ENCODE results near the gene APLP2. TPM values are rescaled to one million over a fixed set of nuclear protein-coding genes. Genes with fewer than 3 reads are reported as not detected.

The APLP2 gene
- total RNA-seq, 1 experiment from 2014 or later: 317 TPM

- H3K36me3 Mint-ChIP-seq (ENCODE audit: insufficient read depth, unreplicated experiment): peaks cover 64% of the 10 kb centered on the region
- POLR2A ChIA-PET: interaction anchor here (1.2 to 1.8 kb wide), 3 partner anchors 15 to 38 kb away, joined by 3 to 8 read pairs (median 6); no protein-coding TSS in a partner anchor
- no peaks in the 10 kb centered on the region for H3K27me3 Mint-ChIP-seq (ENCODE audit: insufficient read depth, unreplicated experiment)
- H3K9me3 Mint-ChIP-seq (ENCODE audit: unreplicated experiment): no peaks in the 10 kb centered on the region
- no peak overlapping the region for H3K4me3 Mint-ChIP-seq (ENCODE audit: unreplicated experiment)
- intact Hi-C loops (cut with micrococcal nuclease): no loop called here
- TF ChIP-seq CTCF (IDR thresholded peaks at IDR 0.05; ENCODE audit: unreplicated experiment): no peak
- DNase-seq (ENCODE audit: unreplicated experiment): no peak
- H3K27ac Mint-ChIP-seq (ENCODE audit: low read depth, unreplicated experiment): no peak overlapping the region
- CTCF ChIA-PET: interaction anchor here (0.6 to 1.5 kb wide), 3 partner anchors 23 to 105 kb away, joined by 3 to 4 read pairs (median 4); no protein-coding TSS in a partner anchor
- H3K4me1 Mint-ChIP-seq (ENCODE audit: insufficient read depth, unreplicated experiment): peaks cover 5% of the 10 kb centered on the region
- BruUV-seq (replicated peaks): no TSS peak
Measured at GRCh38 chr11:130109386-130109785, 39.7 kb downstream of the APLP2 start.

- no peak overlapping the region for H3K27ac Mint-ChIP-seq (ENCODE audit: low read depth, unreplicated experiment)
- TF ChIP-seq CTCF (IDR thresholded peaks at IDR 0.05; ENCODE audit: unreplicated experiment): no peak
- no peaks in the 10 kb centered on the region for H3K9me3 Mint-ChIP-seq (ENCODE audit: unreplicated experiment)
- peaks cover 64% of the 10 kb centered on the region for H3K36me3 Mint-ChIP-seq (ENCODE audit: insufficient read depth, unreplicated experiment)
- BruUV-seq (replicated peaks): no TSS peak
- ChIA-PET CTCF (interaction anchor here (1.5 kb wide), 1 partner anchor 29 kb away, joined by 3 read pairs; no protein-coding TSS in a partner anchor), POLR2A (interaction anchor here (1.5 to 1.8 kb wide), 2 partner anchors 21 to 39 kb away, joined by 3 to 6 read pairs; no protein-coding TSS in a partner anchor)
- no peak for DNase-seq (ENCODE audit: unreplicated experiment)
- peaks cover 5% of the 10 kb centered on the region for H3K4me1 Mint-ChIP-seq (ENCODE audit: insufficient read depth, unreplicated experiment)
- H3K27me3 Mint-ChIP-seq (ENCODE audit: insufficient read depth, unreplicated experiment): no peaks in the 10 kb centered on the region
- no peak overlapping the region for H3K4me3 Mint-ChIP-seq (ENCODE audit: unreplicated experiment)
- intact Hi-C loops (cut with micrococcal nuclease): no loop called here
Measured at GRCh38 chr11:130110339-130111108, 40.8 kb downstream of the APLP2 start.

- intact Hi-C loops (cut with micrococcal nuclease): no loop called here
- no peak overlapping the region for H3K27ac Mint-ChIP-seq (ENCODE audit: low read depth, unreplicated experiment)
- no TSS peak for BruUV-seq (replicated peaks)
- CTCF ChIA-PET: interaction anchor here (1.0 kb wide), 1 partner anchor 186 kb away, joined by 3 read pairs; no protein-coding TSS in a partner anchor
- peaks cover 63% of the 10 kb centered on the region for H3K36me3 Mint-ChIP-seq (ENCODE audit: insufficient read depth, unreplicated experiment)
- no peaks in the 10 kb centered on the region for H3K27me3 Mint-ChIP-seq (ENCODE audit: insufficient read depth, unreplicated experiment)
- H3K4me1 Mint-ChIP-seq (ENCODE audit: insufficient read depth, unreplicated experiment): no peaks in the 10 kb centered on the region
- POLR2A ChIA-PET: no interaction called here
- no peaks in the 10 kb centered on the region for H3K9me3 Mint-ChIP-seq (ENCODE audit: unreplicated experiment)
- TF ChIP-seq CTCF (IDR thresholded peaks at IDR 0.05; ENCODE audit: unreplicated experiment): no peak
- DNase-seq (ENCODE audit: unreplicated experiment): no peak
- no peak overlapping the region for H3K4me3 Mint-ChIP-seq (ENCODE audit: unreplicated experiment)
Measured at GRCh38 chr11:130112071-130112830, 42.6 kb downstream of the APLP2 start.

- H3K27ac Mint-ChIP-seq (ENCODE audit: low read depth, unreplicated experiment): peak overlapping the region; percentile 6
- no peak for DNase-seq (ENCODE audit: unreplicated experiment)
- H3K9me3 Mint-ChIP-seq (ENCODE audit: unreplicated experiment): no peaks in the 10 kb centered on the region
- TF ChIP-seq CTCF (IDR thresholded peaks at IDR 0.05; ENCODE audit: unreplicated experiment): no peak
- ChIA-PET CTCF (interaction anchor here (0.6 to 2.3 kb wide), 6 partner anchors 10 to 184 kb away, joined by 3 to 8 read pairs (median 4); no protein-coding TSS in a partner anchor), POLR2A (interaction anchor here (0.6 to 2.2 kb wide), 6 partner anchors 8 to 111 kb away, joined by 3 to 11 read pairs (median 4); partner anchors contain the start of genes APLP2 and PRDM10)
- H3K36me3 Mint-ChIP-seq (ENCODE audit: insufficient read depth, unreplicated experiment): peaks cover 62% of the 10 kb centered on the region
- no TSS peak for BruUV-seq (replicated peaks)
- intact Hi-C loops (cut with micrococcal nuclease): no loop called here
- no peak overlapping the region for H3K4me3 Mint-ChIP-seq (ENCODE audit: unreplicated experiment)
- H3K27me3 Mint-ChIP-seq (ENCODE audit: insufficient read depth, unreplicated experiment): no peaks in the 10 kb centered on the region
- H3K4me1 Mint-ChIP-seq (ENCODE audit: insufficient read depth, unreplicated experiment): peaks cover 5% of the 10 kb centered on the region
Measured at GRCh38 chr11:130114281-130114680, 44.6 kb downstream of the APLP2 start.
